GM12875 (cell line): ENCODE results near the gene ARHGEF7.

Experiments
- H3K4me3 ChIP-seq: one replicate; pipeline ENCODE4 v1.5.1; 2011; ENCODE audit warnings: low read depth, low read length, control low read depth
- TF ChIP-seq, protein P1 (sequence below): IDR thresholded peaks from 2 replicates; pipeline ENCODE4 v1.5.1; 2011; ENCODE audit warnings: low read depth, mild to moderate bottlenecking, control low read depth, inconsistent platforms, low read length, moderate library complexity, borderline replicate concordance; ENCODE audit not compliant: insufficient read depth

ARHGEF7 gene

DNA sequence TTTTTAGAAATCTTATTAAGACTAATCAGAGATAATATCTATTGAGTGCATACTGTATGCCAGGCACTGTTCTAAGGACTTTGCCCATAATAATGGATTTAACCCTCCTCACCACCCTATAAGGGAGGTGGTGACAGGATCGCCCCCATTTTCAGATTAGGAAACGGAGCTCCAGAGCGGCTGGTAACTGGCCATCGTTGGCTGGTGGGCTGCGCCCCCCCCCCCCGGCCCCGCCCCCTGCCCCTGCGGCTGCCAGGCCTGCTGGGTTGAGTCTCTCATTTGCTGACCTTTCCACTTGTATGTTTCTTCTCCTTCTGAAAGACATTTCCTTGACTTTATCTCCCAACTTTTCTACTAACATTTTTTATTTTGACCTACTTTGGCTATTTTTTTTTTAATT is 8.5 kb downstream of the ARHGEF7 start:
- TF ChIP-seq, protein P1, sequence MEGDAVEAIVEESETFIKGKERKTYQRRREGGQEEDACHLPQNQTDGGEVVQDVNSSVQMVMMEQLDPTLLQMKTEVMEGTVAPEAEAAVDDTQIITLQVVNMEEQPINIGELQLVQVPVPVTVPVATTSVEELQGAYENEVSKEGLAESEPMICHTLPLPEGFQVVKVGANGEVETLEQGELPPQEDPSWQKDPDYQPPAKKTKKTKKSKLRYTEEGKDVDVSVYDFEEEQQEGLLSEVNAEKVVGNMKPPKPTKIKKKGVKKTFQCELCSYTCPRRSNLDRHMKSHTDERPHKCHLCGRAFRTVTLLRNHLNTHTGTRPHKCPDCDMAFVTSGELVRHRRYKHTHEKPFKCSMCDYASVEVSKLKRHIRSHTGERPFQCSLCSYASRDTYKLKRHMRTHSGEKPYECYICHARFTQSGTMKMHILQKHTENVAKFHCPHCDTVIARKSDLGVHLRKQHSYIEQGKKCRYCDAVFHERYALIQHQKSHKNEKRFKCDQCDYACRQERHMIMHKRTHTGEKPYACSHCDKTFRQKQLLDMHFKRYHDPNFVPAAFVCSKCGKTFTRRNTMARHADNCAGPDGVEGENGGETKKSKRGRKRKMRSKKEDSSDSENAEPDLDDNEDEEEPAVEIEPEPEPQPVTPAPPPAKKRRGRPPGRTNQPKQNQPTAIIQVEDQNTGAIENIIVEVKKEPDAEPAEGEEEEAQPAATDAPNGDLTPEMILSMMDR: no peak
- no peak overlapping the region for H3K4me3 ChIP-seq

DNA sequence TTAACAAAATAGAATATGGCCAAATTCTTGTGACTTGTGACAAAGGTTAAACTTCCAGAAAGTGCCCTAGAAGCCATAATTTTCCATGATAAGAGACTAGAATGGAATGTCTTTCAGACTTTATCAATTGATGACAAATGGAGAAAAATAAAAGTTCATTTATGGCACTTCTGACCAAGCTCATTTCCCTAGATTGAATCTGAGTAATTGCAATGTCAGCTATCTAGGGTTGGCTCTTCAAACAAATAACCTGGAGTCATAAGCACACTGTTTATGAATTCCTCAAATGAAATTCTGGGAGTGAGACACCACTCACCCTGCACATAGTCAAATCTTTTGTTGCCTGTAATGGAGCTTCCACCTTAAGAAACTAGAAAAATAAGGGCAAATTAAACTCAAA is 11.4 kb downstream of the ARHGEF7 start:
- H3K4me3 ChIP-seq: no peak overlapping the region
- TF ChIP-seq, protein P1: no peak

DNA sequence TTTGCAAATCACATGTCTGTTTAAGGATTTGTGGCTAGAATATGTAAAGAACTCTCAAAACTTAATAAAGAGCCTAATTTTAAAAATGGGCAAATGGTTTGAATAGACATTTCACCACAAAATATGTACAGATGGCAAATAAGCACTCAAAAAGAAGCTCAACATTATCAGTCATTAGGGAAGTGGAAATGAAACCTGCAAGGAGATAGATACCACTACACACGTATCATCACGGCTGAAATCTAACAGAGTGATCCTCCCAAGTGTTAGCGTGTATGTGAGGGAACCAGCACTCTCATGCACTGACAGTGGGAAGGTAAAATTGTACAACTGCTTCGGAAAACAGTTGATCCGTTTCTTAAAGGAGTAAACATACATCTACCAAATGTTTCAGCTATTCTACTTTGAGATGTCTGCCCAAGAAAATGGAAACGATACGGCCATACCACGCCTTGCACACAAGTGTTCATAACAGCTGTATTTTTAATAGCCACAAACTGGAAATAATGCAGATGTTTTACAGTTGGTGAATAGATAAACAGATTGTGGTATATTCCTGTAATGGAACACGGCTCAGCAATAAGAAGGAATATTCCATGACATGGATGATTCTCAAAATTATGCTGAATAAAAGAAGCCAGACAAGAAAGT is 14.5 kb downstream of the ARHGEF7 start:
- TF ChIP-seq, protein P1: no peak
- H3K4me3 ChIP-seq: no peak overlapping the region

DNA sequence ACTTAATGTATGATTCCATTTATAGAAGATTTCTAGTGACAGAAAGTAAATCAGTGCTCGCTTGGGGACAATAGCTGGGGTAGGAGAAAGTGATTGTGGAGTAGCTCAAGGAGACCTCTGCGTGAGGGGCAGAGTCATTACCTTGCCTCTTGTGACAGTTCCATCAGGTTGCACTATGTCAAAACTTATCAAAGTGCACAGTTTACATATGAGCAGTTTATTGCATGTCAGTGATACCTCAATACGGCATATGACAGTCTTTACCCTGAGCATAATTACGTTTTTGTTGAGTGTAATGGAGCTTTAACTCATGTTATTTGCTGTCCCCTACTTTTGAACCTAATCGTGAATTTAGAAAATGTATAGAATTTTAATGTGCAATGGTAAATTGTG is 15.0 kb downstream of the ARHGEF7 start:
- no peak overlapping the region for H3K4me3 ChIP-seq
- TF ChIP-seq, protein P1: no peak

DNA sequence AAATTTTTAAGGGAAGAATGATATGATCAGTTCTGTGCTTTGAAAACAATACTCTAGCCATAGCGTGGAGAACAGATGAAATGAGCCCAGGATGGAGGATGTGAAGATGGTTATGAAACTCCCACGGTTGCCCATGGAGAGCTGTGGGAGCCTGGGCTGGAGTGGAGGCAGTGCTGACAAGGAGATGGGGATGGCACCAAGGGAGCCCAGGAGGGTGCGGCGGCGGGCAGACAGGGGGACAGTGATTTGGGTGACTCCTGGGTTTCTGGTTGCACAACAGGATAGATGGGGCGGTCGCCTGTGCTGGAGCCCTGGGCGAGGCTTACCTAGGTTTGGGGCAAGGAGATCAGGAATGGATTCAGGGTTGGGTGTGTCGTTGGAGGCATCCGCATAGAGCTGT is 15.9 kb downstream of the ARHGEF7 start:
- no peak overlapping the region for H3K4me3 ChIP-seq
- TF ChIP-seq, protein P1: no peak

DNA sequence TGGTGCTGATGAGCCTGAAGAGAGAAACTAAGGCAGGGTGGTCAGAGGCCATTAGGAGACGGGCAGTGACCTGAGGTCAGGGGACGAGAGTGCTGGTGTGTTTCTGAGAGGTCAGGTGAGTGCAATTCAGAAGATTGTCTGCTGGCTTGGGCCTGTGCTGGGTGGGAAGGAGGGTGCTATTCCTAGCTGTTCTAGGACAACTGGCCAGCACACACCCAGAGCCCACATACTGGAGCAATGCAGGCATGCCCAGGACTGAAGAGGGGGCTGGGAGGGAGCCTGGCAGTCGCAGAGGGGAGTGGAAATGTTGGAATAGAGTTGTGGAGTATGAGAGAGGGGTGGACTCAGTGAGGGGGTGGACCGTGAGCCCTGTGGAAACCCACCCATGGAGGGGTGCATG is 16.5 kb downstream of the ARHGEF7 start:
- H3K4me3 ChIP-seq: no peak overlapping the region
- TF ChIP-seq, protein P1: no peak

DNA sequence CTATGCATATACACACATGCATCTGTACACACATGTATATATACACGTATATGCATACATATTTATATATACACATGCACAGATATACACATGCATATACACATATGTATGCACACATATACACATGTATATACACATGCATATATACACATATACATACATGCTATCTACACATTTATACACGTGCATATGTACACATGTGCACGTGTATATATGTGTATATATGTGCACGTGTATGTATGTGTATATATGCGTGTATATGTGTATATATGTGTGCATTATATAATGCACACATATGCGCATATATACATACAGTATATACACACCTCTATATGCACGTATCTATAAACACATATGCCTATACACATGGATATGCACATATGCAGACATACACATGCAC is 17.8 kb downstream of the ARHGEF7 start:
- H3K4me3 ChIP-seq: no peak overlapping the region
- TF ChIP-seq, protein P1: no peak
